KMS-11 (cell line): ENCODE results near the gene SOX5.

ENCODE experiments used
- H2AFZ ChIP-seq: fragments of 200-600 bp; sonication (generic); 2 replicates; pipeline ENCODE4 v1.6.1; 2016; ENCODE audit warnings: antibody characterized with exemption, mixed run types, low read depth
- H3K27ac ChIP-seq: fragments of 200-600 bp; sonication (generic); 2 replicates; pipeline ENCODE4 v1.6.1; 2016; ENCODE audit warnings: mild to moderate bottlenecking, mixed run types
- H3K27me3 ChIP-seq: fragments of 200-600 bp; sonication (generic); 2 replicates; pipeline ENCODE4 v1.6.1; 2017; ENCODE audit warnings: mild to moderate bottlenecking, low read depth, mixed run types, moderate library complexity; ENCODE audit not compliant: insufficient read depth
- H3K36me3 ChIP-seq: fragments of 200-600 bp; sonication (generic); 2 replicates; pipeline ENCODE4 v1.6.1; 2017; ENCODE audit warnings: mild to moderate bottlenecking, mixed run types; ENCODE audit not compliant: insufficient read depth
- H3K4me1 ChIP-seq: fragments of 200-600 bp; sonication (generic); 2 replicates; pipeline ENCODE4 v1.6.1; 2016; ENCODE audit warnings: mild to moderate bottlenecking, low read depth, mixed run types; ENCODE audit not compliant: poor library complexity, severe bottlenecking
- H3K4me2 ChIP-seq: fragments of 200-600 bp; sonication (generic); 2 replicates; pipeline ENCODE4 v1.7.0; 2016; ENCODE audit warnings: mild to moderate bottlenecking, mixed run types
- H3K4me3 ChIP-seq: fragments of 200-600 bp; sonication (generic); IDR thresholded peaks from 2 replicates; pipeline ENCODE4 v1.6.1; 2017; ENCODE audit warnings: low read depth, low read length, mixed read lengths; ENCODE audit not compliant: insufficient read depth
- H3K79me2 ChIP-seq: fragments of 200-600 bp; sonication (generic); 2 replicates; pipeline ENCODE4 v1.6.1; 2016; ENCODE audit warnings: low read depth, mixed run types; ENCODE audit not compliant: insufficient read depth
- H3K9ac ChIP-seq: fragments of 200-600 bp; sonication (generic); 2 replicates; pipeline ENCODE4 v1.6.1; 2016; ENCODE audit warnings: mild to moderate bottlenecking, mixed run types
- H4K20me1 ChIP-seq: fragments of 200-600 bp; sonication (generic); 2 replicates; pipeline ENCODE4 v1.6.1; 2016; ENCODE audit warnings: mild to moderate bottlenecking, mixed run types; ENCODE audit not compliant: insufficient read depth
- TF ChIP-seq, protein P1 (sequence below): fragments of 200-600 bp; sonication (generic); conservative IDR thresholded peaks from 2 replicates; pipeline ENCODE4 v1.6.1; 2017; ENCODE audit warnings: low read depth, mild to moderate bottlenecking, antibody characterized with exemption, low read length, moderate library complexity, mixed read lengths

SOX5 gene

DNA sequence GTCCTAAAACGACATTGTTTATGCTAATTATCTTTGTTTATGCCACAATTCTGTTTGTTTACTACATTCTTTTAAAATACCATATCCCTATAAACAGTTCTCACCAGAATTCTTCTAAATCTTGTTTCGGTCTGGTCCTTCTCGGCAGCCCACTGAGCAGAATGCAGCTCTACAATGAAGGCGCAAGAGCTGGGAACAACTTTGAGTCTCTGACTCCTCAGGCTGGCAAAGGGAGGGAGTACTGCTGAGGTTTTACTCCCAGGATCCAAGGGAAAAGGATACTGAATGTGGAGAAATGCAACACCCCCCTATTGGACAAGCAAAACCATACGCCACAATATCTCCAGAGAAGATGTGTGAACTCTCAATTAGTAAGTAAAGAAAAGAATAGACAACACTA, 5.4 kb downstream of the SOX5 start:
- TF ChIP-seq, protein P1, sequence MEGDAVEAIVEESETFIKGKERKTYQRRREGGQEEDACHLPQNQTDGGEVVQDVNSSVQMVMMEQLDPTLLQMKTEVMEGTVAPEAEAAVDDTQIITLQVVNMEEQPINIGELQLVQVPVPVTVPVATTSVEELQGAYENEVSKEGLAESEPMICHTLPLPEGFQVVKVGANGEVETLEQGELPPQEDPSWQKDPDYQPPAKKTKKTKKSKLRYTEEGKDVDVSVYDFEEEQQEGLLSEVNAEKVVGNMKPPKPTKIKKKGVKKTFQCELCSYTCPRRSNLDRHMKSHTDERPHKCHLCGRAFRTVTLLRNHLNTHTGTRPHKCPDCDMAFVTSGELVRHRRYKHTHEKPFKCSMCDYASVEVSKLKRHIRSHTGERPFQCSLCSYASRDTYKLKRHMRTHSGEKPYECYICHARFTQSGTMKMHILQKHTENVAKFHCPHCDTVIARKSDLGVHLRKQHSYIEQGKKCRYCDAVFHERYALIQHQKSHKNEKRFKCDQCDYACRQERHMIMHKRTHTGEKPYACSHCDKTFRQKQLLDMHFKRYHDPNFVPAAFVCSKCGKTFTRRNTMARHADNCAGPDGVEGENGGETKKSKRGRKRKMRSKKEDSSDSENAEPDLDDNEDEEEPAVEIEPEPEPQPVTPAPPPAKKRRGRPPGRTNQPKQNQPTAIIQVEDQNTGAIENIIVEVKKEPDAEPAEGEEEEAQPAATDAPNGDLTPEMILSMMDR = no peak
- Histone ChIP-seq H3K4me1 (no peaks in the 10 kb centered on the region), H3K9ac (no peak overlapping the region), H3K27ac (no peak overlapping the region), H3K4me2 (no peak overlapping the region), H3K4me3 (no peak overlapping the region), H2AFZ (no peak overlapping the region), H3K79me2 (no peaks in the 10 kb centered on the region), H3K36me3 (no peaks in the 10 kb centered on the region), H4K20me1 (no peaks in the 10 kb centered on the region), H3K27me3 (no peaks in the 10 kb centered on the region)

DNA sequence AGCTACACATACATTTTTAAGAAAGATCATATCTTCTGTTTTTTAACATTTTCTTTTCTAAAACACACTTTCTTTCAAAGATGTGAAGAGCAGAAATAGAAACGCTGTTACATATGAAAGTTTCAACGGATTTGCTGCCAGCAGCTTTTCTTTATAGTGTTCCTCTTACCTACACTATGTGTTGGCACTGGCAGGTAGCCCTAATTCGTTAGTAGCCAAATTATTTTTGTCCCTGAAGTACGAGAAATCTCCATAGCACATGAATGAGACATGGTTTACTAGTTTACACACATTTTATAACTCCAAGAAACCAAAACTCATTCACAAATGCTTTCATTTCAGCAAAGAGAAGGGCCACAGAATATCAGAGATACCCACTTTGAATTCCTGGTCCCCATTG, 6.6 kb downstream of the SOX5 start:
- no peaks in the 10 kb centered on the region for H3K36me3 ChIP-seq
- no peaks in the 10 kb centered on the region for H3K27me3 ChIP-seq
- no peak overlapping the region for H3K9ac ChIP-seq
- H3K27ac ChIP-seq = no peak overlapping the region
- H3K4me3 ChIP-seq = no peak overlapping the region
- TF ChIP-seq, protein P1 = no peak
- H3K79me2 ChIP-seq = no peaks in the 10 kb centered on the region
- no peaks in the 10 kb centered on the region for H3K4me1 ChIP-seq
- no peaks in the 10 kb centered on the region for H4K20me1 ChIP-seq
- H3K4me2 ChIP-seq = no peak overlapping the region
- no peak overlapping the region for H2AFZ ChIP-seq

GRCh38 chr12:23941780-23942179, 7.7 kb downstream of the SOX5 start:
- no peaks in the 10 kb centered on the region for H3K36me3 ChIP-seq
- no peaks in the 10 kb centered on the region for H3K4me1 ChIP-seq
- H3K79me2 ChIP-seq = no peaks in the 10 kb centered on the region
- H2AFZ ChIP-seq = no peak overlapping the region
- no peaks in the 10 kb centered on the region for H4K20me1 ChIP-seq
- TF ChIP-seq, protein P1 = no peak
- H3K4me3 ChIP-seq = no peak overlapping the region
- H3K4me2 ChIP-seq = no peak overlapping the region
- H3K27ac ChIP-seq = no peak overlapping the region
- H3K27me3 ChIP-seq = no peaks in the 10 kb centered on the region
- H3K9ac ChIP-seq = no peak overlapping the region

- Histone ChIP-seq H3K9ac (no peak overlapping the region), H4K20me1 (no peaks in the 10 kb centered on the region), H3K4me3 (no peak overlapping the region), H3K36me3 (no peaks in the 10 kb centered on the region), H3K27me3 (no peaks in the 10 kb centered on the region), H3K4me1 (no peaks in the 10 kb centered on the region), H3K27ac (no peak overlapping the region), H3K4me2 (no peak overlapping the region), H2AFZ (no peak overlapping the region), H3K79me2 (no peaks in the 10 kb centered on the region)
- TF ChIP-seq, protein P1 = no peak
These were observed 11.0 kb downstream of the SOX5 start for GRCh38 chr12:23938422-23938821.
